ENCODE results near the gene NCKAP5. TPM values are rescaled to one million over a fixed set of nuclear protein-coding genes. Genes with fewer than 3 reads are reported as not detected.

NCKAP5 gene
- total and polyA plus RNA-seq, 2 of the 13 experiments (the other 11 are each of a cell fraction or from before 2014, with no cell fraction given), result 0.01 TPM; not detected in 1

DNA sequence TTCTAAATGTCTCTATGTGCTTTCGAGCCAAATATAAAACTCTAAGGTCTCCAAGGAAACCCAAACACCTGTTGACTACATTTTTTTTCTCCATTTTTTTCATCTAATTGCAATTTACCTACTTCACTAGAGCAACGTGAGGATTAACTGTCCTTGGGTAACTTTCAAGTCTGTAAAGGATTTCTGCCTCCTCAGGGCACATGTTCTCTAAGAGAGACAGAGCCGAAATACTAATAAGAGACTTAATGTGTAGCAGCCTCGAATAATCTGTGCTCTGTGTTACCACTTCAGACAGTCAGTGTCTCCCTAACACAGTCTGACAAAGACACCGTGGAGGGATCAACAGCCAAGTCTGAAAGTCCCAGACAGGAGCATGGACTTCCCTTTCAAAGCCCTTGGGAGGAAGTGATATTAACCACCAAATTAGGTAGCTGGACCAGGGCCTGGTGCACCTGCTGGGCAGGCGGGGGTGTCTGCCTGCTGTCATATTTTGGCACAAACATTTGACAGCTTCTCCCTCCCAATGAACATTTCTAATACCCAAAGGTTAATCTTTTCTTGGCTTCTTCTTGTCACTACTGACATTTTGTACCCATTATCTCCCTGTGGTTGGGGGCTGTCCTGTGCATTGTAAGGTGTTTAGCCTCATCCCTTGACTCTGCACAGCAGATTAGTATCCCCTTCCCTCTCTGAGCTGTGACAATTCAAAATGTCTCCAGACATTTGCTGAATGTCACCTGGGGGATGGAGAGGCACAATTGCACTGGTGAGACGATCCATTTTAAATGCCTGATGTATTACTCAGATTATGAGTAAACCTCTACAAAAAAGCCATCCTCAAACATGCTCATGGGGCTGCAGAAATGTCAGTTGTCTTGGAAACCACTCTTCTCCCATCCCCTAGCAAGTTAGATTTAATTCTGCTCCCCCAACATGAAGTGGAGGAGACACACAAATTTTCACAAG lies 852.6 kb downstream of the NCKAP5 start:
- intact Hi-C loops (cut with micrococcal nuclease; ENCODE audit: unreplicated experiment) (no loop called here), in situ Hi-C loops (cut with HindIII; ENCODE audit: extremely low pct_ligation_motif_present, low pct_unique_long_range_greater_than_20kb) (no loop called here)
- no peak for DNase-seq (ENCODE audit: low spot score)
- H3K79me2 ChIP-seq (ENCODE audit: insufficient read depth, low read length), result no peaks in the 10 kb centered on the region
- no peak overlapping the region for H3K4me3 ChIP-seq (replicated peaks in 1 of 3; ENCODE audit: insufficient read depth in 1 of 3, low read depth in 2 of 3, low read length in 3 of 3)
- no peak overlapping the region for H2AFZ ChIP-seq (ENCODE audit: low read length)
- WGBS (ENCODE audit: low lambda C conversion rate), result 1% methylated on average over 7 of the region's 7 CpGs
- no peak for FAIRE-seq
- ChIA-PET POLR2A (no interaction called here), CTCF (ENCODE audit: low intra/inter-chr PET ratio, low total read pairs) (no interaction called here)
- H3K9me3 ChIP-seq (ENCODE audit: low read length), result no peaks in the 10 kb centered on the region
- no peak overlapping the region for H3K4me2 ChIP-seq (ENCODE audit: low read depth, low read length)
- no TSS peak for BruUV-seq (replicated peaks)
- H3K27me3 ChIP-seq (ENCODE audit: control insufficient read depth in 1 of 2, insufficient read depth in 2 of 2, low read length in 2 of 2), result no peaks in the 10 kb centered on the region
- TF ChIP-seq MBD4 (IDR thresholded peaks at IDR 0.05; ENCODE audit: borderline replicate concordance, low read length) (no peak), HOXA5 (CRISPR knock-in tag; IDR thresholded peaks at IDR 0.05) (no peak), SOX5 (CRISPR knock-in tag; IDR thresholded peaks at IDR 0.05; ENCODE audit: borderline replicate concordance) (no peak), U2AF2 (IDR thresholded peaks at IDR 0.05; ENCODE audit: low read depth, low read length) (no peak), ZHX1 (CRISPR knock-in tag; IDR thresholded peaks at IDR 0.05; ENCODE audit: low read depth) (no peak), ZNF768 (CRISPR knock-in tag; IDR thresholded peaks at IDR 0.05) (no peak), RFXAP (CRISPR knock-in tag; IDR thresholded peaks at IDR 0.05; ENCODE audit: borderline replicate concordance) (no peak), TAF1 (CRISPR knock-in tag; IDR thresholded peaks at IDR 0.05) (no peak), GATAD1 (CRISPR knock-in tag; IDR thresholded peaks at IDR 0.05) (no peak)
- no peak overlapping the region for H3K9ac ChIP-seq (ENCODE audit: insufficient read depth, low read depth, low read length)
- no peak for ATAC-seq
- no peaks in the 10 kb centered on the region for H3K36me3 ChIP-seq (replicated peaks in 1 of 2; ENCODE audit: control insufficient read depth in 1 of 2, insufficient read depth in 2 of 2, low read length in 2 of 2)
- H4K20me1 ChIP-seq (ENCODE audit: insufficient read depth, low read length), result no peaks in the 10 kb centered on the region
- H3K27ac ChIP-seq (ENCODE audit: extremely low read length, insufficient read depth, low read length), result no peak overlapping the region
- H3K4me1 ChIP-seq (ENCODE audit: insufficient read depth, low read length), result no peaks in the 10 kb centered on the region

All from HepG2 (cell line).